Amniotic stem cell (primary cell): ENCODE data around the gene IRAK2.

Experiments
- DNase-seq: peaks from one replicate; lab custom pipeline; 2025; lab: John Stamatoyannopoulos, UW

The IRAK2 gene

GRCh38 chr3:10285272-10286132 is 120.8 kb downstream of the IRAK2 start:
- no peak for DNase-seq

- no peak for DNase-seq
Observed at GRCh38 chr3:10286133-10286524, 121.4 kb downstream of the IRAK2 start.

GRCh38 chr3:10286596-10287295 is 122.0 kb downstream of the IRAK2 start:
- DNase-seq, result peak; percentile 50

- DNase-seq, result no peak
Observed at GRCh38 chr3:10287936-10288574, 123.3 kb downstream of the IRAK2 start.

- DNase-seq, result no peak
Observed at GRCh38 chr3:10288575-10288960, 123.8 kb downstream of the IRAK2 start.

- DNase-seq, result no peak
Observed at GRCh38 chr3:10289077-10289476, 124.4 kb downstream of the IRAK2 start.

- DNase-seq, result no peak
Observed at GRCh38 chr3:10289787-10290355, 125.2 kb downstream of the IRAK2 start.

GRCh38 chr3:10290481-10291176 is 125.9 kb downstream of the IRAK2 start:
- DNase-seq, result no peak

GRCh38 chr3:10291641-10292040 is 126.9 kb downstream of the IRAK2 start:
- no peak for DNase-seq

GRCh38 chr3:10292505-10293419 is 128.0 kb downstream of the IRAK2 start, which contains the start of gene GHRL:
Gene GHRL (minus strand): TSS chr3:10292947. CDS start chr3:10290180, 2,767 bp downstream.
- DNase-seq, result no peak
